ENCODE results near the gene NCEH1. TPM values are rescaled to one million over a fixed set of nuclear protein-coding genes. Genes with fewer than 3 reads are reported as not detected.

Gene NCEH1
- total RNA-seq, 2 donors from 2014 or later = 6.9 to 10.1 TPM

DNA sequence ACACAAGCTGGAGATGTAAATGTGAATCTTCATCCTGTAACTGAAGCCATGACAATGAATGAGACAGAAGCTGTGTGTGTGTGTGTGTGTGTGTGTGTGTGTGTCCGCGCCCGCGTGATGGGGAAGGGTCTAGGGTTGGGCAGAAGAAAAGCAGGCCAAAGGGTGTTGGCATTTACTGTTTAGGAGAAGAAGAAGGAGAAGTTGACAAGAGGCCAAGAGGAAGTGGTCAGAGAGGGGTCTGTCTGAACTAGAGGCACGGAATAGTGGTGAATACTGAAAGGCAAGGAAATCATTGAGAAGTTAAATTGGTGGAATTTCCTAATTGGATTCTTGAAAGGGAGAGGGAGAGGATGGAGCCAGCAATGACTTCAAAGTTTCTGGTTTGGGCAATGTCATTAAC lies 5.6 kb upstream of the NCEH1 start:
- Histone ChIP-seq H3K4me3 (no peak overlapping the region), H3K27me3 (no peaks in the 10 kb centered on the region), H3K36me3 (replicated peaks in 1 of 2; ENCODE audit: insufficient read depth in 1 of 2, low read depth in 2 of 2) (no peaks in the 10 kb centered on the region), H3K9me3 (no peaks in the 10 kb centered on the region), H3K27ac (no peak overlapping the region), H3K4me1 (peaks cover 5% of the 10 kb centered on the region)
- TF ChIP-seq, protein P1, sequence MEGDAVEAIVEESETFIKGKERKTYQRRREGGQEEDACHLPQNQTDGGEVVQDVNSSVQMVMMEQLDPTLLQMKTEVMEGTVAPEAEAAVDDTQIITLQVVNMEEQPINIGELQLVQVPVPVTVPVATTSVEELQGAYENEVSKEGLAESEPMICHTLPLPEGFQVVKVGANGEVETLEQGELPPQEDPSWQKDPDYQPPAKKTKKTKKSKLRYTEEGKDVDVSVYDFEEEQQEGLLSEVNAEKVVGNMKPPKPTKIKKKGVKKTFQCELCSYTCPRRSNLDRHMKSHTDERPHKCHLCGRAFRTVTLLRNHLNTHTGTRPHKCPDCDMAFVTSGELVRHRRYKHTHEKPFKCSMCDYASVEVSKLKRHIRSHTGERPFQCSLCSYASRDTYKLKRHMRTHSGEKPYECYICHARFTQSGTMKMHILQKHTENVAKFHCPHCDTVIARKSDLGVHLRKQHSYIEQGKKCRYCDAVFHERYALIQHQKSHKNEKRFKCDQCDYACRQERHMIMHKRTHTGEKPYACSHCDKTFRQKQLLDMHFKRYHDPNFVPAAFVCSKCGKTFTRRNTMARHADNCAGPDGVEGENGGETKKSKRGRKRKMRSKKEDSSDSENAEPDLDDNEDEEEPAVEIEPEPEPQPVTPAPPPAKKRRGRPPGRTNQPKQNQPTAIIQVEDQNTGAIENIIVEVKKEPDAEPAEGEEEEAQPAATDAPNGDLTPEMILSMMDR (IDR thresholded peaks at IDR 0.05) = no peak
- TF ChIP-seq POLR2A (IDR thresholded peaks at IDR 0.05) = no peak
- ATAC-seq (no peak), DNase-seq (peak in 1 of 4 donors; percentile 59)
- intact Hi-C loops (cut with DNase I) = no loop called here
- WGBS, 2 donors = 55 to 70% methylated on average over 5 of the region's 5 CpGs

DNA sequence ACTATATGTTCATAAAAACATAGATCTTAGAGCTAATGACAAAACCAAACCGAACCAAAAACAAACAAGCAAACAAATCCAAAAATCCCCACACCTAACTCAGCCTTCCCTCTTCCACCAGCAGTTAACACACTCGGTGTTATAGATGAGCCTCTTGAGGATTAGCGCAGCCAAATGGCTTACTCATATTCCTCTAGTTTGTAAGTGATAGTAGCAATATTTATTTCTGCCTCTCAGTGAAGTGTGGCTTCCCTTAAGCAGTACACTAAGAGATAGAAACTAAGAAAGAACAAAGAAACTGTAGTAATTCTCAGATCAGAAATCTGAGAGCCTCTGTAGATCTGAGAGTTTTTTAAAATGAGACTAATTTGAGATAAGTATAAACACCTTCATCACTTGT lies 2.4 kb upstream of the NCEH1 start:
- Histone ChIP-seq H3K4me3 (no peak overlapping the region), H3K27ac (no peak overlapping the region), H3K27me3 (no peaks in the 10 kb centered on the region), H3K9me3 (no peaks in the 10 kb centered on the region), H3K36me3 (replicated peaks in 1 of 2; ENCODE audit: insufficient read depth in 1 of 2, low read depth in 2 of 2) (no peaks in the 10 kb centered on the region), H3K4me1 (peaks cover 18% of the 10 kb centered on the region)
- no peak for TF ChIP-seq POLR2A (IDR thresholded peaks at IDR 0.05)
- TF ChIP-seq, protein P1 (IDR thresholded peaks at IDR 0.05) = no peak
- no peak for ATAC-seq
- intact Hi-C loops (cut with DNase I) = no loop called here
- no peak for DNase-seq
- WGBS, 2 donors = 66 to 72% methylated on average over 3 of the region's 3 CpGs

DNA sequence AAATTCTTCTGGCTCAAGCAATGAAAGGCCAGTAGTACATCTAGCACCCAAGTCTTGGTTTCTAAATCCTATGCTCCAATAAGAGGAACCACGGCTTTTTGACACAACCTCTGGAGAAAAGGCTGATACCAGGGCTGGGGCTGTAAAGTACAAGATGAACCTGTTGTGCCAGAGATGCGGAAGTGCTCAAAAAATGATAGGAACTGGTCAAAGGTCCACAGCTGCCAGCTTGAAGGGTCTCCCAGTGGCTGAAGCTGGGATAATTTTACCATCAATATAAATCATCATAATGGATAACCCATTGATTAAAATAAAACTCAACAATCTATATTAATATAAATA lies 558 bp upstream of the NCEH1 start:
- peak; percentile 2 for ATAC-seq
- peaks cover 18% of the 10 kb centered on the region for H3K4me1 ChIP-seq
- H3K9me3 ChIP-seq = no peaks in the 10 kb centered on the region
- WGBS, 2 donors = 6 to 17% methylated on average over 2 of the region's 2 CpGs
- TF ChIP-seq, protein P1 (IDR thresholded peaks at IDR 0.05) = no peak
- TF ChIP-seq POLR2A (IDR thresholded peaks at IDR 0.05) = no peak
- no peaks in the 10 kb centered on the region for H3K36me3 ChIP-seq (replicated peaks in 1 of 2; ENCODE audit: insufficient read depth in 1 of 2, low read depth in 2 of 2)
- intact Hi-C loops (cut with DNase I) = no loop called here
- no peaks in the 10 kb centered on the region for H3K27me3 ChIP-seq
- peak in 3 of 4 donors; percentile 26 to 44 (median 27) for DNase-seq
- H3K27ac ChIP-seq = peak overlapping the region; percentile 83 to 93 (median 90)
- peak overlapping the region in 1 of 2 donors; percentile 81 for H3K4me3 ChIP-seq

DNA sequence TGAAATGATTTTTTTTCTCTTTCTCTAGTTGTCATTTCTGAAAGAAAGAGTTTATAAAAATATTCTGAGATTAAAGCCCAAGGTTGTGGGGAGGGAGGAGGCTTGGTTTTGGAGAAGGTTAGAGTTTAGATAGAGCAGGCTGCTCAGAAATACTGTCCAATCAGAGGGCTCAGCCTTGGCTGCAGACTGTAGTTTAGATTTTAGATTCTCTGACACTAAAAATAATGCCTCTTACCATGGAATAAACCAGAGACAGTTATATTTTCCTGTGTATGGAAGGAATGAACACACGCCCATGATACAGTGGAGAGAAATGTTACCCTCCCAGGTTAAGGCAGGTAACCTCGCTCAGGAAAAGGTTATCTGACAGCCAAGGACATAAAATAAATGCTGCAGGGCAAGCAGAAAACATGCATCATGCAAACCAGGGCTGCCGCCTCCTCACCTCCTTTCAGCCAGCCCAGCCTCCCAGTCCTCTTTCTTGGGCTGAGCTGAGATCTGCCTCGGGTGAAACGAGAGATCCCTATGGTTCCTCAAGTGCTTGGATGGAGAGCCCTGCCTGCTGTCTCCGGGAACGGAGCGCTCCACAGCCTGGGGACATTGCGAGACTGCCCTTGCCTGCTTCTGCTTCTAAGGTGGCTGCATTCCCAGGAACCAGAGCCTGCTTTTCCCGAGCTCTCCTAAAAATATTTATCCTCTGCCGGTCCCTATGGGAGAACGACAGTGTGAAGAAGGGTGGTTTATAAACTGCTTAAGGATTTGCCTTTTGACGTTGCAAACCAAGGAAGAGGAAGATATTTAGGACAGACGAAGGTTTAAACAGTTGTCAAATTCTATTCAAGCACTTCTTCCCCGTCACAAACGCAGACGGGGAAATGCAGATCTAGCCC lies 848 bp downstream of the NCEH1 start:
- H3K27ac ChIP-seq = peak overlapping the region; percentile 83 to 93 (median 90)
- peak; percentile 19 for ATAC-seq
- no peaks in the 10 kb centered on the region for H3K27me3 ChIP-seq
- DNase-seq = peak; percentile 33 to 50 (median 40)
- intact Hi-C loops (cut with DNase I) = no loop called here
- peaks cover 18% of the 10 kb centered on the region for H3K4me1 ChIP-seq
- peak overlapping the region; percentile 60 to 81 for H3K4me3 ChIP-seq
- 1% methylated on average over 17 of the region's 17 CpGs for WGBS, 2 donors
- H3K36me3 ChIP-seq (replicated peaks in 1 of 2; ENCODE audit: insufficient read depth in 1 of 2, low read depth in 2 of 2) = no peaks in the 10 kb centered on the region
- H3K9me3 ChIP-seq = no peaks in the 10 kb centered on the region
- TF ChIP-seq, protein P1 (IDR thresholded peaks at IDR 0.05) = no peak
- no peak for TF ChIP-seq POLR2A (IDR thresholded peaks at IDR 0.05)
